Activated CD8-positive, alpha-beta T cell treated with anti-CD3 and anti-CD28 coated beads for 36 hours (primary cell): ENCODE data around the gene RET. TPM values are rescaled to one million over a fixed set of nuclear protein-coding genes. Genes with fewer than 3 reads are reported as not detected.

ENCODE experiments used
- ATAC-seq: fragments of 200-7000 bp; cut with Tn5 transposase; one replicate; pipeline ENCODE4 v1.10.0; 2021; ENCODE audit warnings: mild to moderate bottlenecking, moderate library complexity
- CTCF ChIA-PET: fragments of 350-600 bp; sonication (Branson Sonifier 250); formaldehyde crosslinking; loops from one replicate; lab custom pipeline; 2021; ENCODE audit warnings: antibody characterized with exemption; lab: Charles Lee
- POLR2A ChIA-PET: fragments of 350-600 bp; sonication (Branson Sonifier 250); formaldehyde crosslinking; loops from one replicate; lab custom pipeline; 2021; ENCODE audit warnings: antibody characterized with exemption; lab: Charles Lee
- DNase-seq: peaks from one replicate; pipeline ENCODE4 v3.0.0-alpha.2; 2020
- H3K27ac Mint-ChIP-seq: one replicate; pipeline ENCODE4 v1.8.0; 2021; ENCODE audit warnings: mild to moderate bottlenecking, mixed read lengths
- H3K27me3 Mint-ChIP-seq: one replicate; pipeline ENCODE4 v1.8.0; 2021; ENCODE audit warnings: mixed read lengths
- H3K36me3 Mint-ChIP-seq: one replicate; pipeline ENCODE4 v1.8.0; 2021; ENCODE audit warnings: low read depth, mixed read lengths
- H3K4me1 Mint-ChIP-seq: one replicate; pipeline ENCODE4 v1.8.0; 2021; ENCODE audit warnings: low read depth, mixed read lengths
- H3K4me3 Mint-ChIP-seq: one replicate; pipeline ENCODE4 v1.8.0; 2021; ENCODE audit warnings: mild to moderate bottlenecking, moderate library complexity, mixed read lengths
- H3K9me3 Mint-ChIP-seq: one replicate; pipeline ENCODE4 v1.8.0; 2021; ENCODE audit warnings: mixed read lengths
- CTCF ChIP-seq: fragments of 200-600 bp; IDR thresholded peaks from one replicate; pipeline ENCODE4 v1.8.0; 2022; ENCODE audit warnings: antibody characterized with exemption, mild to moderate bottlenecking
- intact Hi-C: fragments of 100-400 bp; cut with micrococcal nuclease; formaldehyde crosslinking; loops from one replicate; pipeline ENCODE4 v1.10.0; 2022
- total RNA-seq, 2 experiments: library from RNA; stranded (reverse); gene quantifications; one replicate each; pipeline ENCODE4 v1.2.3, GENCODE V29; 2021

RET gene
- total RNA-seq, 2 experiments from 2014 or later = 0.13 to 0.47 TPM

- CTCF ChIA-PET = no interaction called here
- no peak overlapping the region for H3K4me3 Mint-ChIP-seq
Observed at GRCh38 chr10:43058716-43059335, 18.0 kb upstream of the RET start.

GRCh38 chr10:43059336-43059720, 17.5 kb upstream of the RET start:
- no peak overlapping the region for H3K4me3 Mint-ChIP-seq
- ATAC-seq (no peak), DNase-seq (no peak)
- ChIA-PET POLR2A (no interaction called here), CTCF (no interaction called here)
- no peaks in the 10 kb centered on the region for H3K36me3 Mint-ChIP-seq
- no peaks in the 10 kb centered on the region for H3K9me3 Mint-ChIP-seq
- no peak for TF ChIP-seq CTCF
- no peaks in the 10 kb centered on the region for H3K27me3 Mint-ChIP-seq
- H3K4me1 Mint-ChIP-seq = no peaks in the 10 kb centered on the region
- H3K27ac Mint-ChIP-seq = no peak overlapping the region
- intact Hi-C loops = no loop called here

More at GRCh38 chr10:43058716-43059335, 18.0 kb upstream of the RET start:
- no peak for DNase-seq
- H3K9me3 Mint-ChIP-seq = no peaks in the 10 kb centered on the region
- intact Hi-C loops = no loop called here
- no peak for ATAC-seq
- H3K4me1 Mint-ChIP-seq = no peaks in the 10 kb centered on the region
- no peaks in the 10 kb centered on the region for H3K27me3 Mint-ChIP-seq
- POLR2A ChIA-PET = no interaction called here
- H3K36me3 Mint-ChIP-seq = no peaks in the 10 kb centered on the region
- no peak for TF ChIP-seq CTCF
- H3K27ac Mint-ChIP-seq = no peak overlapping the region

- POLR2A ChIA-PET = no interaction called here
- TF ChIP-seq CTCF = no peak
- no peak for DNase-seq
- Mint-ChIP-seq H3K27me3 (no peaks in the 10 kb centered on the region), H3K4me3 (no peak overlapping the region), H3K9me3 (no peaks in the 10 kb centered on the region), H3K4me1 (no peaks in the 10 kb centered on the region), H3K27ac (no peak overlapping the region), H3K36me3 (no peaks in the 10 kb centered on the region)
- CTCF ChIA-PET = no interaction called here
- intact Hi-C loops = no loop called here
- no peak for ATAC-seq
Observed at GRCh38 chr10:43059828-43060227, 17.0 kb upstream of the RET start.

- ATAC-seq = no peak
Observed at GRCh38 chr10:43060291-43060690, 16.6 kb upstream of the RET start.

GRCh38 chr10:43061331-43061730, 15.5 kb upstream of the RET start:
- Mint-ChIP-seq H3K27me3 (no peaks in the 10 kb centered on the region), H3K9me3 (no peaks in the 10 kb centered on the region), H3K4me3 (no peak overlapping the region), H3K36me3 (no peaks in the 10 kb centered on the region), H3K4me1 (no peaks in the 10 kb centered on the region), H3K27ac (no peak overlapping the region)
- ChIA-PET CTCF (no interaction called here), POLR2A (no interaction called here)
- ATAC-seq = no peak
- no peak for DNase-seq
- intact Hi-C loops = no loop called here
- TF ChIP-seq CTCF = no peak

More at GRCh38 chr10:43060291-43060690, 16.6 kb upstream of the RET start:
- Mint-ChIP-seq H3K27me3 (no peaks in the 10 kb centered on the region), H3K9me3 (no peaks in the 10 kb centered on the region), H3K36me3 (no peaks in the 10 kb centered on the region), H3K4me3 (no peak overlapping the region), H3K27ac (no peak overlapping the region), H3K4me1 (no peaks in the 10 kb centered on the region)
- intact Hi-C loops = no loop called here
- ChIA-PET POLR2A (no interaction called here), CTCF (no interaction called here)
- no peak for TF ChIP-seq CTCF
- no peak for DNase-seq
